ENCODE results near the gene AP1S3. TPM values are rescaled to one million over a fixed set of nuclear protein-coding genes. Genes with fewer than 3 reads are reported as not detected.

Gene AP1S3
- total RNA-seq, 1 donor from 2014 or later: 18.0 TPM

- H3K4me1 Mint-ChIP-seq: no peaks in the 10 kb centered on the region
These were observed 30.6 kb upstream of the AP1S3 start for GRCh38 chr2:223868005-223868404.

GRCh38 chr2:223865907-223866508 is 28.6 kb upstream of the AP1S3 start:
- DNase-seq (ENCODE audit: low spot score in 2 of 2, unreplicated experiment in 2 of 2): no peak
- no peak for TF ChIP-seq CTCF (IDR thresholded peaks at IDR 0.05; ENCODE audit: unreplicated experiment)
- H3K36me3 Mint-ChIP-seq: peaks cover 9% of the 10 kb centered on the region
- H3K27ac Mint-ChIP-seq: no peak overlapping the region
- no peak overlapping the region for H3K4me3 Mint-ChIP-seq
- H3K9me3 Mint-ChIP-seq: no peaks in the 10 kb centered on the region
- no peaks in the 10 kb centered on the region for H3K27me3 Mint-ChIP-seq (ENCODE audit: low read depth)
- H3K4me1 Mint-ChIP-seq: no peaks in the 10 kb centered on the region

More at GRCh38 chr2:223868005-223868404, 30.6 kb upstream of the AP1S3 start:
- Mint-ChIP-seq H3K4me3 (no peak overlapping the region), H3K27ac (no peak overlapping the region), H3K27me3 (ENCODE audit: low read depth) (no peaks in the 10 kb centered on the region), H3K9me3 (no peaks in the 10 kb centered on the region), H3K36me3 (peaks cover 16% of the 10 kb centered on the region)
- TF ChIP-seq CTCF (IDR thresholded peaks at IDR 0.05; ENCODE audit: unreplicated experiment): no peak
- no peak for DNase-seq (ENCODE audit: low spot score in 2 of 2, unreplicated experiment in 2 of 2)

- Mint-ChIP-seq H3K27me3 (ENCODE audit: low read depth) (no peaks in the 10 kb centered on the region), H3K9me3 (no peaks in the 10 kb centered on the region), H3K4me3 (no peak overlapping the region), H3K27ac (no peak overlapping the region), H3K4me1 (no peaks in the 10 kb centered on the region), H3K36me3 (peaks cover 3% of the 10 kb centered on the region)
- no peak for TF ChIP-seq CTCF (IDR thresholded peaks at IDR 0.05; ENCODE audit: unreplicated experiment)
- DNase-seq (ENCODE audit: low spot score in 2 of 2, unreplicated experiment in 2 of 2): no peak
These were observed 27.7 kb upstream of the AP1S3 start for GRCh38 chr2:223865124-223865523.

GRCh38 chr2:223863491-223863890 is 26.1 kb upstream of the AP1S3 start:
- Mint-ChIP-seq H3K36me3 (no peaks in the 10 kb centered on the region), H3K4me1 (no peaks in the 10 kb centered on the region), H3K27me3 (ENCODE audit: low read depth) (no peaks in the 10 kb centered on the region), H3K9me3 (no peaks in the 10 kb centered on the region), H3K4me3 (no peak overlapping the region), H3K27ac (no peak overlapping the region)
- TF ChIP-seq CTCF (IDR thresholded peaks at IDR 0.05; ENCODE audit: unreplicated experiment): no peak
- DNase-seq (ENCODE audit: low spot score in 2 of 2, unreplicated experiment in 2 of 2): no peak

- no peak overlapping the region for H3K27ac Mint-ChIP-seq
- H3K36me3 Mint-ChIP-seq: no peaks in the 10 kb centered on the region
- TF ChIP-seq CTCF (IDR thresholded peaks at IDR 0.05; ENCODE audit: unreplicated experiment): no peak
- no peaks in the 10 kb centered on the region for H3K27me3 Mint-ChIP-seq (ENCODE audit: low read depth)
- H3K9me3 Mint-ChIP-seq: no peaks in the 10 kb centered on the region
- peaks cover 5% of the 10 kb centered on the region for H3K4me1 Mint-ChIP-seq
- no peak overlapping the region for H3K4me3 Mint-ChIP-seq
- DNase-seq (ENCODE audit: low spot score in 2 of 2, unreplicated experiment in 2 of 2): no peak
These were observed 23.7 kb upstream of the AP1S3 start for GRCh38 chr2:223860809-223861738.
